GM12801 (cell line): ENCODE results near the gene LCN9.

Experiments
- TF ChIP-seq, protein P1 (sequence below): IDR thresholded peaks from one replicate; pipeline ENCODE4 v1.5.1; 2011; ENCODE audit warnings: control low read depth; ENCODE audit not compliant: insufficient read length; ENCODE audit errors: extremely low read depth

The LCN9 gene

DNA sequence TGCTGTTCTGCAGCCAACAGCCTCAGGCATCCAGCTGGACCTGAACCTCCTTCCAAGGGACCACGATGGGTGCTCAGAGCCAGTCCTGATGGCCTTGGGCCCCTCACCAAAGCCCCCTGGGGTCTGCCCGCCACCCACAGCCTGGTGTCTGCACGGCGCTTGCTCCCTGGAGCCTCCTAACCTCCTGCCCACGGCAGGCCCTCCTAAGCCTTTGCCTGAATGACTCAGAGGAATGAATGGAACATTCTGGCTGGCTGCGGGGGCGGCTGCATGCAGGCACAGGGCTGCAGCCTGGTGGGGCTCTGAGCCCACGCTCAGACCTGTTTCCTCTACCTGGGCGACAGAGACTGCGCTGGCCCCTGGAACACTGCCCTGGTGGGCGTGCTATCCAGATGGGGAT is 29.3 kb downstream of the LCN9 start:
- TF ChIP-seq, protein P1, sequence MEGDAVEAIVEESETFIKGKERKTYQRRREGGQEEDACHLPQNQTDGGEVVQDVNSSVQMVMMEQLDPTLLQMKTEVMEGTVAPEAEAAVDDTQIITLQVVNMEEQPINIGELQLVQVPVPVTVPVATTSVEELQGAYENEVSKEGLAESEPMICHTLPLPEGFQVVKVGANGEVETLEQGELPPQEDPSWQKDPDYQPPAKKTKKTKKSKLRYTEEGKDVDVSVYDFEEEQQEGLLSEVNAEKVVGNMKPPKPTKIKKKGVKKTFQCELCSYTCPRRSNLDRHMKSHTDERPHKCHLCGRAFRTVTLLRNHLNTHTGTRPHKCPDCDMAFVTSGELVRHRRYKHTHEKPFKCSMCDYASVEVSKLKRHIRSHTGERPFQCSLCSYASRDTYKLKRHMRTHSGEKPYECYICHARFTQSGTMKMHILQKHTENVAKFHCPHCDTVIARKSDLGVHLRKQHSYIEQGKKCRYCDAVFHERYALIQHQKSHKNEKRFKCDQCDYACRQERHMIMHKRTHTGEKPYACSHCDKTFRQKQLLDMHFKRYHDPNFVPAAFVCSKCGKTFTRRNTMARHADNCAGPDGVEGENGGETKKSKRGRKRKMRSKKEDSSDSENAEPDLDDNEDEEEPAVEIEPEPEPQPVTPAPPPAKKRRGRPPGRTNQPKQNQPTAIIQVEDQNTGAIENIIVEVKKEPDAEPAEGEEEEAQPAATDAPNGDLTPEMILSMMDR, result no peak

DNA sequence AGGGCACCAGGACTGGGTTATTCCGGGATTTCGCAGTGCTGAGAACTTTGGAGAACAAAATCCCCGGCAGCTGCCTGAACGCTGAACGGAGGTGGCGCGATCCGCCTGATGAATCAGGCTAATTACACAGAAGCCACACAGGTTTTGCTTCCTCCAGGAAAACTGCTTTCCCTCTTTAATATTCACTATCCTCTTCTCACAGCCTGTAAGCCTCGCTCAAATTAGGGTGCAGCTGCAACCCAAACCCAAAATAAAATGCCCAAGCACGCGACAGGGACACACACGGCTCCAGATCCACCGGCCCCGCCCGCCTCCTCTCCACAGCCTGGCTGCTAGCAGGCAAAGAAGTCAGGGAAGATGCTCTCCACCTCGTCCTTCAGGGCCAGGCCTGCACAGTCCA is 30.2 kb downstream of the LCN9 start:
- TF ChIP-seq, protein P1, result no peak

DNA sequence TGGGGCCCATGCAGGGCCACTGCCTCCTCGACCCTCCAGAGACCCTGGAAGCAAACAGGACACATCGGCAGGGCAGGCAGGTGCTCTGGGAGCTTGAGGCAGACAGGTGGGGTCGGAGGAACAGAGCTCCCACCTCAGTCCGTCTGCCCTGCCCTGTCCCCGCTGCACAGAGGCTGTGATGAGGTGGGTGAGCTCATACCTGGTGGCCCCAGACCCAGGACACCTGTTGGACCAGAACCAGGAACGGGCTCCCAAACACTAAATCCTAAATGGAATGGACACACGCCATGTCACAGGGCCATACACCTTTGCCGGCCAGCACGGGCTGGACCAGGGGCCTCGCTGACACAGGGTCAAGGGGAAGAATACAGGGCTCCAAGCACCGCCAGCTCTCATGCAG is 30.7 kb downstream of the LCN9 start:
- TF ChIP-seq, protein P1, result no peak

DNA sequence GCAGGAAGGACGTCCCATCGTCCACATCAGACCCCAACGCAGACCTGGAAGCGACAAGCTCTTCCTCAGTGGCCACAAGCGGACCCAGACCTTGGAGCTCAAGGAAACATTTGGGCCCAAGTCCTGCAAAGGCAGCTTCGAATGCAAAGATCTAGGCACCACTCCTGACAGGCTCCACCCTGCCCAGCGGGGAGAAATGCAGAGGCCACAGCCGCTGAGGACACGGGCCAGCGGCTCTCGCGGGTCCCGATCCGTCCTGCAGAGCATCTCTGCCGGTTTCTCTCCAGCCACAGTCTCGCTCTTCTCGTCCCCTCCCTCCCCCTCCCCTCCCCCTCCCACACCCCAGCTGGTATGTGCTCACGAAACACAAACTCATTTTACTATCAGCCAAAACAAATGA is 31.3 kb downstream of the LCN9 start:
- TF ChIP-seq, protein P1, result no peak

DNA sequence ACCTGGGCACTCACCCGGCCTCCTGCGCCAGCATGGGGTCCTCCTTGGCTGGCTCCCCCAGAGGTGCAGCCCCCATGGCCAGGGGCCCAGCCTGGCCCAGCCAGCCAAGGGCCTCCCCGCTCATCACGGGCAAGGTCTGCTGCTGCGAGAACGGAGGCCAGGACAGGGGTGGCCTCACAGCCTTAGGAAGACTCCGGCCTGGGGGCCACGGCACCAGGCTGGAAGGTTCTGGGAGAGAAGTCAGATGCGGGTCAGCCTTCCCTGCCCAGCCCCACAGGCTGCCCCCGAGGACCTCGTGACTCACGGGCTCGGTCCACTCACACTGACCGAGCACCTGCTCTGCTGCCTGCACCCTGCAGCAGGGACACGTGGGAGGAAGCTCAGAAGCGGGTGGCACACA is 31.9 kb downstream of the LCN9 start:
- TF ChIP-seq, protein P1, result no peak

DNA sequence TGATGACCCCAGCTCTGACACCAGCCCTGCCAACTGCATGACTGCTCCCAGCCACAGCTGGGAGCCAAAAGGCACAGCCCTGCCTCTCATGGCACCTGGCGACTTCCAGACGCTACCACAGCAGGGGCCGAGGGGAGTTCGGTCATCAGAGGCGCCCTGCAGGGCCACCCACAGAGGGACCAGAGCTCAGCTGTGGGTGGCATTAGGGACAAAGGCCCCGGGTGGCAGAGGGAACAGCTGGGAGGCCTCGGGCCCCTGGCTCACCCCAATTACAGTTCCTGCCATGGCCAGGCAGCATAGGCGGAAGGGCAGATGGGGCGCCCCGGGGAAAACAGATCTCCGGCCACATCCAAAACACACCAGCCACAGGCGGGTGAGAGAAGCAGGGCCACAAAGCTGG is 32.5 kb downstream of the LCN9 start:
- TF ChIP-seq, protein P1, result no peak

DNA sequence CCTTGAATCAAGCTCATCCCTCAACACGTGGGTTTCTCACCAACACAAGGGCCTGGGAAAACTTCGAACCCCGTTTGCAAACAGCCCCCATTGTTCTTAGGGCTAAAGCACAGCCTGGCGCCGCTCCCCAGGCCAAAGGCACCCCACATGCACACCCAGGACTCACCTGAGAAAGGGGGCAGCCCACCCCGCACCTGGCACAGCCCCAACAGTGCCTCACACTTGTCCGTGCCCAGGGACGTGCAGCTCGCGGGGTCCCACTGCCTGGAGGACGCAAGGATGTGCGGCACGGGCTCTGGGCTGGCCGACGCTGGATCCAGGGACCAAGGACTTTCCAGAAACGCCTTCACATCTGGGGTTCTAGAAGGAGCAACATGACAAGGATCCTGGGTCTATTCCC is 33.3 kb downstream of the LCN9 start:
- TF ChIP-seq, protein P1, result no peak

DNA sequence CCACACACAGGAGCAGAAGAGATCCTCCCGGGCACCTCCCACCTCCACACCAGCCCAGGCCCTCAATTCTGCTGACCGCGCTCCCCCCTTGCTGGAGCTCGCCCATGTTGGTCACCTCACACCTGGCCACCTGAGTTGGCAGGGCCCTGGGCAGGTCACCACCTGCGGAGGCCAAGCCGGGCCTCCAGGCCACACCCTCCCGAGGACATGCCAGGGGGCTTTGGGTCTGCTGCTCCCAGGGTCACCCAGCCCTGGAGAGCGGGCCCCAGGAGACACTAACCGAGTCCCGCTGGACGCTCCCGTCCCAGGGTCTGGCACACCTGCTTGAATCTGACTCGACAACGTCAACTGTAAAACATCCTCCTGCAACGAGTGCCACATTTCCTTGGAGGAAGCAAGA is 34.1 kb downstream of the LCN9 start:
- TF ChIP-seq, protein P1, result no peak
